Fibroblast of skin of left quadriceps (primary cell): ENCODE measurements around the gene ASRGL1.
"Not testable (repeated sequence)": the region's sequence is repeated elsewhere in the genome, so short reads cannot be mapped to it uniquely, and the experiment has no call there.

ENCODE experiments used
- DNase-seq, 2 experiments: peaks; one replicate each; pipeline ENCODE4 v3.0.0-alpha.2; 2013; ENCODE audit warnings: low read depth in 2 of 2

The ASRGL1 gene

DNA sequence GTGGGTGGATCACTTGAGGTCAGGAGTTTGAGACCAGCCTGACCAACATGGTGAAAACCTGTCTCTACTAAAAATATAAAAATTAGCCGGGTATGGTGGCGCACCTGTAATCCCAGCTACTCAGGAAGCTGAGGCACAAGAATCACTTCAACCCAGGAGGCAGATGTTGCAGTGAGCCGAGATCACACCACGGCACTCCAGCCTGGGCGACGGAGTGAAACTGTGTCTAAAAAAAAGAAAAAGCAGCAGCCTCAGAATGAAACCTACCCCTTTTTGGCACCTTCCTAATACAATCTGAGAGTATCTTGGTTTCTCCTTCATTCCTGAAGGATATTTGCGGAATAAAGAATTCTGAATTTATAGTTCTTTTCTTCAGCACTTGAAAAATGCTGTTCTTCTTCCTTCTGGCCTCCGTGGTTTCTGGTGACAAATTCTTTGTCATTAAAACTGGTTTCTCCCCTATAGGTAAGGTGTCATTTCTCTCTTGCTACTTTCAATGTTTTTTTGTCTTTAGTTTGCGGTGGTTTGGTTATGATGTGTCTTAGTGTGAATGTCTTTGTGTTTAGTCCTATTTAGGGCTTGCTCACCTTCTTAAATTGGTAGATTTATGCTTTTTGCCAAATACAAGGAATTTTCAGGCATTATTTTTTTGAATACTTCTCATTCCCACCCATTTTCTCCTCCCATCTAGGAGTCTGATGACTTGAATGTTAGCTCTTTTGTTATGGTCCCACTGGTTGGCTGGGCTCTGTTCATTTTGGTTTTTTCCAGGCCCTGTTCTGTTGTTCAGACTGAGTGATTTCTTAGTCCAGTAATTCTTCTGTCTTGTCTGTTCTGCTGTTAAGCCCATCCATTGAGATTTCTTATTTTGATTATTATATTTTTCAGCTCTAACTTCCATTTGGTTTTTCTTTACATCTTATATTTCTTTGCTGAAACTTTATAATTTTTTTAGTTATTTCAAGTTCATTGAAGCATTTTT lies 15.4 kb downstream of the ASRGL1 start:
- DNase-seq = no peak

DNA sequence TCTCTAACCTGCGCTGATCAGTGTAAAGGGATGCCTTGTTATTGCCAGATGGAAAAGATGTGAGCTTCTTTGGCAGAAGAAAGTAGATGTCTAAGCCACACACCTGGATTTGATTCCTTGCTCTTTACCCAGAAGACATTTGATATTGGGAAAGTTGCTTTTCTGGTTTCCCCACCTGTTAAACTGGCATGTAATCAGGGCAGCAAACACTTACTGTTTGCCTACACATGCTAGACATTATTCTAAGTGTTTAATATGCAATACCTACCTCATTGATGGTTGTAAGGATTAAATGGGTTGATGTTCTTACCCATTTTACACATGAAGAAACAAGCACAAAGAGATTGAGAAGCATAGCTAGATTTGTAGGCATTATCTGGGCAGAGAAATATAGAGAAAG lies 16.6 kb downstream of the ASRGL1 start:
- DNase-seq = no peak

DNA sequence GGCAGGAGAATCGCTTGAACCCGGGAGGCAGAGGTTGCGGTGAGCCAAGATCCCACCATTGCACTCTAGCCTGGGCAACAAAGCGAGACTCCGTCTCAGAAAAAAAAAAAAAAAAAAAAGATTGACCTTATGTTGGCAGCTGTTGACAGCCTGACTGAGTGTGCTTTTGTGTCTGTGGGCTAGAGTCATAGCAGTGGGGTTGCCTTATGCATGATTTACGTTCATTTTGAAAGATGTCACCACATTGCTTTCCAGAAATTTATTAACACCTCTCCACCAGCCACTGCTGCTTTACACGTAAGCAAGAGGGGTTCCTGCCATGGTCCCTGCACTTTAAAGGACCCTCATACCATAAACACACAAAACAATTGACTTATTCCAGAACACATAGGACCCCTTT lies 21.0 kb downstream of the ASRGL1 start:
- no peak for DNase-seq

DNA sequence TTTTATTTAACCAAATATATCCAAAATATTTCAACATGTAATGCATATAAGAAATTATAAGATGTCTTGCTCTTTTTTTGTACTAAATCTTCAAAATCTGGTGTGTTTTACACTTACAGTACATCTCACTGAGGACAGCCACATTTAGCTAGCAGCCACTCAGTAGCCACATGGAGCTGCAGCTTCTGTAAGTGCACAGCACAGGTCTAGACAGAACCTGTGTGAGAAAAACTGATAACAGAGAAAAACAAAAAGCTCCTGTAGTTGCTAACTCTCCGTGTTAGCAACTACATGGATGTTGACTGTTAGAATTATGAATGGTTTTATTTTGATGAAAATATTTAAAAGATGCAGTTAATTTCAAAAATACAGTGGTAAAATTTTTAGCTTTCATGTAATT lies 22.2 kb downstream of the ASRGL1 start:
- DNase-seq = no peak

DNA sequence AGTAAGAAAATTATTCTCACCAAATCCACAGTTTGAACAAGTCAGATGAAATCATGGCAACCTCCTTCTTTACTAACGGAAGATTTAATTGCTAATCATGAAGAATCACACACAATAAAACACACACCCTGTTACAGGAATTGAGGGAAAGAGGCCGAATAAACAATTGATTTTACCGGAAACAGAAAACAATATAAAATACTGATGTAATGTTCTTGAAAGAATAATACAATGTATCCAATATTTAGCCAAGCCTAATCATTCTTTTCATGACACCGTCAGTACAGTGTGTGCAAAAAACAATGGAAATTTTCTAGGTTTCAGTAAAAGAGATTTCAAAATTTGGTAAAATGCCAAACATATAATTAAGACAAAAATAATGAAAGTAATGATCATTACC lies 23.4 kb downstream of the ASRGL1 start:
- DNase-seq = no peak

DNA sequence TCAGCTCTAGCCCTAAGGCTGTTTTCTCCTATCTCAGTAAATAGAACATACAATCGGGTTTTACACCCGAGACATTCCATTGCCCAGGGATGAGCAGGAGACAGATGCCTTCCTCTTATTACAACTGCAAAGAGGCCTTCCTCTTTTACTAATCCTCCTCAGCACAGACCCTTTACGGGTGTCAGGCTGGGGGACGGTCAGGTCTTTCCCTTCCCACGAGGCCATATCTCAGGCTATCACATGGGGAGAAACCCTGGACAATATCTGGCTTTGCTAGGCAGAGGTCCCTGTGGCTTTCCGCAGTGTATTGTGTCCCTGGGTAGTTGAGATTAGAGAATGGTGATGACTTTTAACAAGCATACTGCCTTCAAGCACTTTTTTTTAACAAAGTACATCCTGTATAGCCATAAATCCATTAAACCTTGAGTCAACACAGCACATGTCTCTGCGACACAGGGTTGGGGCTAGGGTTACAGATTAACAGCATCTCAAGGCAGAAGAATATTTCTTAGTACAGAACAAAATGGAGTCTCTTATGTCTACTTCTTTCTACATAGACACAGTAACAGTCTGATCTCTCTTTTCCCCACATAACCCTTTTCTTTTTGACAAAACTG lies 31.7 kb downstream of the ASRGL1 start:
- DNase-seq = not testable (repeated sequence)

DNA sequence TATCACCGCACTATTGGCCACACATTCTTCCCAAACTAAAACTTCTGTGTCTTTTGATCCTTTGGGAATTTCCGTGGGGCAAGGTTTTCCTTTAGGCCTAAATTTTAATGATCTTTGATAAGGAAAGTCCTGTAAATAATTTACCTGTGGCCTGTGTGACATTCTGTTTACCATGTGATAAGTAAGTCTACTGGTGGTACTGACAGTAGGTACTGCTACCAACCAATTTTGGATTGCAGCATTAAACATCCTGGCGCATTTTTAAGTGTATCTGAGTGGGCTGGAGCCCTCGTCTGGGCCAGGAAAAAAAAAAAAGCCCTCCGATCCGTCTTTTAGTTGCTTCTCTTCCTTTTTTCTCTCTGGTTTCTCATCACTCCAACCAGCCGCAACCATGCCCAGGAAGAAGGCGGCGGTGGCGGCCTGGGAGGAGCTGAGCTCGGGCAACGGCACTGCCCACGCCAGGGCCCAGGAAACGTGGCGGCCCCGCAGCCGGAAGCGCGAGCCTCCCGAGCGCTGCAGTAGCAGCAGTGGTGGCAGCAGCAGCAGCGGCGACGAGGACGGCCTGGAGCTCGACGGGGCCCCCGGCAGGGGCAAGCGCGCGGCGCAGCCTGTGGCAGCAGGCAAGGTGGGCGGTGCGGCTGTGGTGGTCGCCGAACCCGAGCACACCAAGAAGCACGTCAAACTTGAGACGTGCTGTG lies 33.6 kb downstream of the ASRGL1 start:
- DNase-seq = no peak

DNA sequence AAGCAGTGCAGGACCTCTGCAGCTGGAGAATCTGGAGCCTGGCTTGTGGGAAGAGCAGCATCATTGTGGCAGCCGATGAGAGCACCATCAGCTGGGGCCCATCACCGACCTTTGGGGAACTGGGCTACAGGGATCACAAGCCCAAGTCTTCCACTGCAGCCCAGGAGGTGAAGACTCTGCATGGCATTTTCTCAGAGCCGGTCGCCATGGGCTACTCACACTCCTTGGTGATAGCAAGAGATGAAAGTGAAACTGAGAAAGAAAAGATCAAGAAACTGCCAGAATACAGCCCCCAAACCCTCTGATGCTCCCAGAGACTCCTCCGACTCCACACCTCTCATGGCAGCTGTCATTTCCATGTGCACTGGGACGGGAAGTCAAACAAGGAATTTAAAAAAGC lies 35.6 kb downstream of the ASRGL1 start:
- DNase-seq = no peak

DNA sequence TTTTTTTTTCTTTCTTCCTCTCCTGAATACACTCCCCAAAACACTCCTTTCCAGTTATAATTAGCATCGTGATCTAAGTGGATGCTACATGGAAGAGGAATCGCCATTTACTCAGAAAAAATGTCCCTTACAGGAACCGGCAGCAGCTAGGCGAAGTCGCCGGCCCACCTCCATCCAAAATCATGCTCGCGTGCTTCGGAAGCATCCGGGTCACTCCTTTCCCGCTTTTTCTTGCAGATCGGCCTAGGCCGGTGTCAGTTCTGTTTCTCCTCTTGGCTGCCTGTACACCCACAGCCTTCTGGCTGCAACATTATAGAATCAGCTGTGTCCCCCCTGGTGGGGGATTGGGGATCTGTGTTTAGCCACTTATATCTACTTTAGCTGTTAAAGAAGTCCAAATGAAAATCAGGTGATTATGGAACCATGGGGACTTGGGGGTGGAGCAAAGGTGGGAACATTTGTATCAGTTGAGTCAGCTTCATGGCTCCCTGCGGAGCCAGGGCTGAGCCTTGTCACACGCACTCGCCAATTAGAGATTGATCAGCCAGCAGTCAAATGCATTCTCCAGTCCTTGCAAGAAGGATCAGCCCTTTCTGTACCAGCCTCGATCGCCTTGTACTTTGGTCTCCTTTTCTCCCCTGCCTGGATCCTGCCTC lies 36.3 kb downstream of the ASRGL1 start:
- no peak for DNase-seq

DNA sequence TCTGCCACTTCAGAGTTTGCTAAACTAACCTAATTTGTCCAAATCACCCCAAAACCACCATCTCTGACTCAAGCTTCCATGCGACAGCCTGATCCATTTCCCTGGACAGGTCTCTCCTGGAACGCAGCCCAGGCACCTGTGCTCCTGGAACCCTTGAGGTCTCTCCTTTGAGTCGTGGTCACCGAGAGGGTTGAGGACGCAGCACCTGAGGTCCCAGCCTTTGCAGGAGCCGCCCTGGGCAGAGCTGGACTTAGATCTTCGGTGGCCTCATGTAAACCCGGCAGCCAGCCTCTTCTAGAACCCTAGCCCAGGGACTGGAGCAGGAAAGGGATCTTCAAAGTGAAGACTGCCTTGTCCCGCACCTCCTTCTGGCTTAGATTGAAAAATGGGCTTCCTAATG lies 37.6 kb downstream of the ASRGL1 start:
- no peak for DNase-seq

DNA sequence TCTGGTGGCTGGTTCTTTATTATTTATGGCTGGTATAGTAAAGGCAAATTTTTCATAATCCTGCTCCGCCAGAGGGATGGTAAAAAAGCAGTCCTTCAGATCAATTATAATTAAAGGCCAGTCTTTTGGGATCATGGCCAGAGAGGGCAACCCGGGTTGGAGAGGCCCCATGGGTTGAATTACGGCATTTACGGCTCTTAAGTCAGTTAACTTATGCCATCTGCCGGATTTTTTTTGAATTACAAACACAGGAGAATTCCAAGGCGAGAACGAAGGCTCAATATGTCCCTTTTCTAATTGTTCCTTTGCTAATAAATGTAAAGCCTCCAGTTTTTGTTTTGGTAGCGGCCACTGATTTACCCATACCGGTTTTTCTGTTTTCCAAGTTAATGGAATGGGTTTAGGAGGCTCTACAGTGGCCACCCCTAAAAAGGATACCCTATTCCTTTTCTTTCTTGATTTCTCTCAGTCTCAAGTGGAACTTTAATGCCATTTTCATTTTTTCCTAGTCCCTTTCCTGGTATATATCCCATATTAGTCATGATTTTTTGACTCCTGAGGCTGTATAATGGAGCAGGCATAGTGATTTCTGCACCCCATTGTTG lies 41.3 kb downstream of the ASRGL1 start:
- peak in 1 of 2 experiments; percentile 6 for DNase-seq

DNA sequence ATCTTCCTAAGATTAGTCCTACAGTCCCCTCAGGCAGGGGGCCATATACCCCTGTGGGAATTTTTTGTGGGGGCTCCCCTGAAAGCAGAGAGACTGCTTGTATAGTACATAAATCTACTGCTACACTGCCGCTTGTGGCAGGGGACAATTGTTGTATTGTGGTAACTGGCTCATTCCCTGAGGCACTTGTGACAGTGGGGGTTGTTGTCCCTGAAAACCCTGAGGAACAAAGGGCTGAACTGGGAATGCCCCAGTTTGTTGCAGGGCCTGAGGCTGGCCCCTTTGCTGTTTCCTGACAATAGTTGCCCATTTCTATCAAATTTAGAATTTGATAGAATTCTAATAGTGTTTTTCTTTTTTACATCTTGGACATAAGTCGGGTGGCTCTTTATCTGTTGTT lies 42.3 kb downstream of the ASRGL1 start:
- DNase-seq = not testable (repeated sequence)

DNA sequence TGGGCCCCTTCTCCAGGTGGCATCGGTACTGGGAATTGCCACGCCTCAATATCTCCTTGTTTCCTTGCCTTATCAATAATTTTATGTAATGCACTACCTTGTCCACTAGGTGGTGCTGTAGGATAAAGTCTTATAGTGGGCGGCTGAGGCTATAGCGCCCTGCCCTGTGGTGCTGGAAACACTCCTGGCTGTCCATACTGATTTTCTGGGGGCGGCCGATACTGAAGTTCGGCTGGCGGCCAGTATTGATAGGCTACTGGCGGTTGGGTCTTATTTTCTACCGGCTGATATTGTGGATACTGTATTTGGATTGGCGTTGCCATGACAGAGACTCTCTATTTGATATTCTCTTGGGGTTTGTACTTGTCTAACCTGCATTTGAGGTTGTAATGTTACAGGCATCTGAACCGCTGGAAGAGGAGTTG lies 43.6 kb downstream of the ASRGL1 start:
- peak; percentile 28 to 42 for DNase-seq

DNA sequence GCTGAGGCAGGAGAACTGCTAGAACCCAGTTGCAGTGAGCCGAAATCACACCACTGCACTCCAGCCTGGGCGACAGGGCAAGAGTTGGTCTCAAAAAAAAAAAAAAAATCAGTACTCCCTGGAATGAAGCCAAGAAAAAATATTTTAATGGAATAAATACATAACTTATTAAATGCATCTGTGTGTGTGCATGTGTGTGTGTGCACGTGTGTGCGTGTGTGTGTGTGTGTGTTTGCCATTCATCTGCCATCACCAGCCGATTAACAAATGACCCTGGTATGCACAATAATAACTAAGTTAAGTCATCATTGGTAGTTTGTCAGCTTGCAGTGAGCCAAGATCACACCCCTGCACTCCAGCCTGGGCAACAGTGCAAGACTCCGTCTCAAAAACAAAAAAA lies 46.6 kb downstream of the ASRGL1 start:
- DNase-seq = no peak

DNA sequence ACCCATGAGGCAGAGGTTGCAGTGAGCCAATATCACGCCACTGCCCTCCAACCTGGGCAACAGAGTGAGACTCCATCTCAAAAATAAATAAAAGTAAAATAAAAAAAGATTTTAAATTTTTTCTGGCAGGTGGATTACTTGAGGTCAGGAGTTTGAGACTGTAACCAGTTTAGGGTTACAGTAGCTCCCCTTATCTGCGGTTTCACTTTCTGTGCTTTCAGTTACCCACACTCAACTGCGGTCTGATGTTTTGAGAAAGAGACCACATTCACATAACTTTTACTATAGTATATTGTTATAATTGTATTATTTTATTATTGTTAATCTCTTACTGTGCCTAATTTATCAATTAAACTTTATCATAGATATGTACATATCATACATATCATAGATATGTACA lies 48.8 kb downstream of the ASRGL1 start:
- DNase-seq = not testable (repeated sequence)

DNA sequence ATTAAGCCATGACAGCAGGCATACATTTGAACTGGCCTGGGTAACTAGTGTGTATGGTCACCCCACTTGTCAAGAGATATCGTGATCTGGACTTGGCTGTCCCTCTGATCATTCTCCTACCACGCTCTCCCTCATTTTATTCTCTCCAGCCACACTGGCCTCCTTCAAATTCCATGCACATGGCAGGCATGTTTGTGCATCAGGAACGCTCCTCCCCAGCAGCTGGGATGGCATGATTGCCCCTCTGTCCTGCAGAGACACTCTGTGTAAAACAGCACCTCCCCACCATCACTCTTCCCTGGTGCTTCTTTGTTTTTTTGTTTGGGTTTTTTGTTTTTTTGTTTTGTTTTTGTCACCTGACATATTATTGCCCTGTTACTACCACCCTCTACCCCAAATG lies 50.1 kb downstream of the ASRGL1 start:
- DNase-seq = no peak

DNA sequence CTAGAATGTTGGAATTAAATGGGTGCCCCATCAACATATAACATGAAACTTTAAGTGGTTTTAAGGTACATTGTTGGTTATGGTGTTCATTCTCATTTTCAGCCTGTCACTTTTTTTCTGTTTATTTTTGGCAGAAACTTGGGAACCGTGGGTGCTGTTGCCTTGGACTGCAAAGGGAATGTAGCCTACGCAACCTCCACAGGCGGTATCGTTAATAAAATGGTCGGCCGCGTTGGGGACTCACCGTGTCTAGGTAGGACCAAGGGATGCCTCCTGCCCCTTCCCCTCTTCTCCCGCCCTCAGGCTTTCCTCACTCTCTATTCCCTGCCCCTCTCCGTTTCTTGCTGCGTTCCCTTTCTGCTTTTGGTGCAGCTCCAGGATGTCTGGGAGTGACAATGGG lies 51.8 kb downstream of the ASRGL1 start:
- no peak for DNase-seq

DNA sequence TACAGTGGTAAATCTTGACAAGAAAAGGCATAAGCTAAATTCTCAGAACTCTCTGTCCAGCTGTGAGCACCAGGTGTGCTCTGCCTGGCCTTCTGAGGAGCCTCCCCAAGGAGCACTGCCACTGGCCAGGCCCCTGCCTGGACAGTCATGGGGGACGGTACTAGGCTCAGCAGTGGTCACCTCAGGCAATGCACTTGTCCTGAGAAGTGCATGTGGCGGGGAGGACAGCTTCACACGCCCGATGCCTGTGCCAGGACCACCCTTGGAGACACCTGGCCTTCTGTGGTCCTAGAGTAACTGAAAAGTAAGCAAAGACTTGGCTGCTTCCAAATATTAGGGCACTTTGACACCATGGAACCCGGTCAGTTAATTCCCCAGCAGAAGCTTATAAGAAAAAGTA lies 53.0 kb downstream of the ASRGL1 start:
- no peak for DNase-seq

DNA sequence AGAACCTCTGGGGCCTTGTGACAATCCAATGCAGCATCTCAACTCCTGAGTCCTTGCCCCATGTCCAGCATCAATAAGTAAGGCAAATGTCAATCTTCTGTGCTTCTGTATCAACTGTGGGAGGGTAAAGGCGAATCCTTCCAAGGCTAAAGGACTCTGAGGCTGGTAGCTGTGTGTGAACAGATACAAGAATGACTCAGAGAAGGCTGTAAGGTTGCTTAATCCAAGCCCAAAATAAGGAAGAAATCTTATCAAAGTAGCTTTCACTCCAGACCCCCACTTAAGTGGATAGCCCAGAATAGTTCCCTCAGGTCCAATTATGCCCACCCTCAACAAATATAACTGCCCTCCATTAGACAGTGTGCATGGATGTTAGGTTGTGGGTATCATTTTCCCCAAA lies 53.5 kb downstream of the ASRGL1 start:
- no peak for DNase-seq

DNA sequence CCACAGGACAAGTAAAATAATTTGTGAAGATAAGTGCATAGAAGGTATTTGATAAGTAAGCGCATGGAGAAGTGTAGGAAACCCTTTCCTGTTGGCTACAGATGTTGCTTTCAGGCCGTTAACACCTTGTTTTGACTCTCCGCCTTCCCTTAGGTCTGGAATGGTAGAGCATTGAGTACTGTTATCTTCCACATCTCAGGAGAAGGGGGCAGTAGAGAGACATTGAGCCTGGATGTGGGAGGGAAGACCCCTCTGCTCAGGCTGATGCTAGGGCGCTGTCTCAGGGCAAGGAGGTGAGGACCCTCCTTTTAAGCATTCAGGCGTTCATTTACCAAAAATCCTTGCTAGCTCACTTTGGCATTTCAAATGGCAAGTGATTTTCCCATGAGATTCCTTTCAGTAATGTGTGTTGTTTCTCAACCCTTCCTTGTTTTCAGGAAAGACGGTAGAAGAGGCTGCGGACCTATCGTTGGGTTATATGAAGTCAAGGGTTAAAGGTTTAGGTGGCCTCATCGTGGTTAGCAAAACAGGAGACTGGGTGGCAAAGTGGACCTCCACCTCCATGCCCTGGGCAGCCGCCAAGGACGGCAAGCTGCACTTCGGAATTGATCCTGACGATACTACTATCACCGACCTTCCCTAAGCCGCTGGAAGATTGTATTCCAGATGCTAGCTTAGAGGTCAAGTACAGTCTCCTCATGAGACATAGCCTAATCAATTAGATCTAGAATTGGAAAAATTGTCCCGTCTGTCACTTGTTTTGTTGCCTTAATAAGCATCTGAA lies 54.6 kb downstream of the ASRGL1 start:
- no peak for DNase-seq

DNA sequence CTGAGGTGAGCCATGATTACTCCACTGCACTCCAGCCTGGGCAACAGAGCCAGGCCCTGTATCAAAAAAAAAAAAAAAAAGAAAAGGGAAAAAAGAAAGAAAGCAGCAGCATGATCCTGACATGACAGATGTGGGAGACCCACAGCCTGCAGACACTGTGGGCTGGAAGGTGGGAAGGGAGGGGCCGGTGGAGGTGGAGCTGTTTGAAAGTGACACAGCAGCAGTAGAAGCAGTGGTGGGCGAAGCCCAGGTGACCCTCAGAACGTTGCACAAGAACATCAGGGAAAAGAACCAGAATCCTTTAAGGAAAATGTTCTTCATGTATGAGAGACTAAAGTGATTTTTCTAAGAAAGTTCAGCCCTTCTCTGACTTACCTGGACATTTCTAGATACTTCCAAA lies 55.3 kb downstream of the ASRGL1 start:
- DNase-seq = no peak
